Measurements from ENCODE around the gene TOM1.
A peak's percentile ranks its signal among the peaks of the same experiment; 100 is the strongest.
"Not testable (repeated sequence)": the region's sequence is repeated elsewhere in the genome, so short reads cannot be mapped to it uniquely, and the experiment has no call there.

TOM1 gene

DNA sequence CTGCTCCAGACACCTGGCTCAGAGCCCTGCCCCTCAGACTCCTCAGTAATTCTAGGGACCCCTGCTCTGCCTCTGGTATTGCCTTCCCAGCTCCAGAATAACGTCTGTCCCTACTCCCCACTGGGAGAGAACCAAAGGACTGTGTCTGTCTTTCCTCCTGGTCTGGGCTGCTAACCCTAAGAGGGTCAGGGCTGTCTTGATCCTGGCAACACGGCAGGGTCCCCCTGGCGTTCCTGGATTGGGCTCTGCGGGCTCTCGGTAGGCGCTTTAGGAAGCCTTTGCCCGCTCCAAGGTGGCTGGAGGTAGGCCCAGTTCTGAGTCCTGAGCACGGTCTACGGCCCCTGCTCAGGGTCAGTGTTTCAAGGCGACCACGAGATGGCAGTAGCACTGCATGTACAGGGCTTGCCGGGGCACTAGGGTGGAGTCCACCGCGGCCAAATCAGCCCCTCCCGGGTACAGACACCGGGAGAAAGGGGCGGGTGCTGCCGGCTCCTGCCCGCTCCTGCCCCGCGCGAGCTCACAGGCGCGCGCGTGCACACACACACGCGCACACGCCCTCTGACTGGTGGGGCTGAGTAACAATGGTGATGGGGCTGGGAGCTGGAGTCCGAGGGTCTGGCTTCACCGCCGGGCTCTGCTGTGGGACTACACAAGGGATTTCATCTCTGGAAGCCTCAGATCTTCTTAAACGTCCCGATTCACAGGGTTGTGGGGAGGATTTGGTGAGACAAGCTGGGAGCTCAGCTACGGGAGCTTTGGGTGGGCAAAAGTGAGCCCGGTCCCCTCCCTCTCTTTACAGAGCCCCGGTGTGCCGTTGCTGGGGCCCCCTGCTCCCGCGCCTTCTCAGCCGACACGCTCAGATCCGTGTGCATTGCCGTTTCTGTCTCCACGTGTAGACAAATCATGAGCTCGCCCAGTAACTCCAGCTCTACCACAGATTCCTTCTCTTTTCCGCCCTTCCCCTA, 51.1 kb downstream of the TOM1 start:
- DNase-seq (ENCODE audit: insufficient read length, low spot score): peak; percentile 87
- FAIRE-seq: peak; percentile 79
- TF ChIP-seq POLR2A (IDR thresholded peaks at IDR 0.05; ENCODE audit: low read depth, low read length): peak; percentile 62

DNA sequence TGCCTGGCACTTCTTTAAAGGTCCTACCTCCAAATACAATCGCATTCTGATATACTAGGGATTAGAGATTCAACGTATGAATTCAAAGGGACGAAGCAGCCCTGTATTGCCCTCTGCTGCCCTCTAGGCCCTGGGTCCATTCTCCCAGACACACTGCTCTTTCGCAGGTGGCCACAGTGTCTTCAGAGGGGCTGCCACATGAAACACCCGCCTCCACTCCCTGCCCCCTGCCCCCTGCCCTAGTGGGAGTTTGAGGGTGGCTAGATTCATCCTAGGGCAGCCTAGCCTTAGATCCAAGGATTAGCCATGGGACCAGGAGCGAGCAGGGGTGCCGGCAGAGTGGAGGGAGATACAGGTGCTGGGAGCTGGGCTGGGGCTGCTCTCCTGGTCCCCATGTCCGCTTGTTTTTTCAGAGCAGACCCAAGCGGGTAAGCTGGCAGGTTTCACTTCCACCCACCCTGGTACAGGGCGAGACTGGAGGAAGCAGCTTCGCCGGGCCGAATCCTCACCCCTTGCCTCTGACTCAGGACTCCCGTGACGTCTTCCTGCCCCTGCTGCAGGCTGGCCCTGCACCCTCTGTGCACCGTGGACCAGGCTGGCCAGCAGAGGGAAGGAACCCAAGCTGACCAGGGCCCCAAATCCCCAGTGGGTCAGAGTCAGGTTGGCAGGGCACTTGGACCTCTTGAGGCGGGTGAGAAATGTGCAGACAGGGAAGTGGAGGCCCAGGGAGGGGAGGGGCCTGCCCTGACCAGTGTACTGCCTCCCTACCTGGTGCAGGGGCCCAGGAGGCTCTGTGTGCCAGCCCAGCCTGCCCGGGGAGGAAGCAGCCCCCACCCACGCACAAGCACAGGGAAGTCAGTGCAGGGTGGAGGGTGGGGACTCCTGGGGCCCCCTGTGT, 52.8 kb downstream of the TOM1 start:
- no peak for TF ChIP-seq POLR2A (IDR thresholded peaks at IDR 0.05; ENCODE audit: low read depth, low read length)
- FAIRE-seq (no peak), DNase-seq (ENCODE audit: insufficient read length, low spot score) (no peak)

DNA sequence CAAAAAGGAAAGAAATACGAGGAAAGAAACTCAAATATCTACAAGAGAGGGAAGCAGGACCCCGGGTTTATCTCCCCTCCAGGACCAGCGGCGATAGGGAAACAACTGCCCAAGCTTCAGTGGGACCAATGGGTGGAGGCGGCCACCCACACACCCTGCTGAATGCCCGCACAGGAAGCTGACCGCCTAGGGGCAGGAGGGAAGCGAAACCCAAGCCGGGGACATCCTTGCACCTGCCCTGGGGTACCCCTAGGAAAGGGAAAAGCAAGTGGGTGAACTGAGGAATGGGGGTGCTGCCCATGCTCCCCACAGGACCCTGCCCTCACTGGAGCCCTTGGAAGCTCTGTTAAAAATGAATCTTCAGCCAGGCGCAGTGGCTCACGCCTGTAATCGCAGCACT, 53.6 kb downstream of the TOM1 start:
- TF ChIP-seq POLR2A (IDR thresholded peaks at IDR 0.05; ENCODE audit: low read depth, low read length): no peak
- FAIRE-seq (no peak), DNase-seq (ENCODE audit: insufficient read length, low spot score) (no peak)

DNA sequence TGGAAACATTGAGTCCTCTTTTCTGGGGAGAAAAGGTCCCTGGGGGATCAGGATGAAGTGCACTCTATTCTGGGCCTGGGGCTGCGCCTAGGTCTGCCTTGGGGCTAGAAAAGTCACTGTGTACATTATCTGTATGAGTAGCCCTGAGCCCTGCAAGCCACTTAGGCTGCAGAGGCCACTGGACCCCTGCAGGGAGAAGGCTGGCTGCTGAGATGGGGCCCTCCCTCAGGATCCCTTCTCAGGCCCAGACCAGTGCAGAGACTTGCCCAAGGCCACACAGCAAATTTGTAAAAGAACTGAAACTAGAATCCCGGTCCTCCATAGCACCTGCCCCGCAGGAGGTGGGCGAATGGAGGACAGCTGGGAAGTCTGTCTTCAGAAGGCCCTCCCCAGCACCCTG, 54.4 kb downstream of the TOM1 start:
- no peak for DNase-seq (ENCODE audit: insufficient read length, low spot score)
- FAIRE-seq: no peak

DNA sequence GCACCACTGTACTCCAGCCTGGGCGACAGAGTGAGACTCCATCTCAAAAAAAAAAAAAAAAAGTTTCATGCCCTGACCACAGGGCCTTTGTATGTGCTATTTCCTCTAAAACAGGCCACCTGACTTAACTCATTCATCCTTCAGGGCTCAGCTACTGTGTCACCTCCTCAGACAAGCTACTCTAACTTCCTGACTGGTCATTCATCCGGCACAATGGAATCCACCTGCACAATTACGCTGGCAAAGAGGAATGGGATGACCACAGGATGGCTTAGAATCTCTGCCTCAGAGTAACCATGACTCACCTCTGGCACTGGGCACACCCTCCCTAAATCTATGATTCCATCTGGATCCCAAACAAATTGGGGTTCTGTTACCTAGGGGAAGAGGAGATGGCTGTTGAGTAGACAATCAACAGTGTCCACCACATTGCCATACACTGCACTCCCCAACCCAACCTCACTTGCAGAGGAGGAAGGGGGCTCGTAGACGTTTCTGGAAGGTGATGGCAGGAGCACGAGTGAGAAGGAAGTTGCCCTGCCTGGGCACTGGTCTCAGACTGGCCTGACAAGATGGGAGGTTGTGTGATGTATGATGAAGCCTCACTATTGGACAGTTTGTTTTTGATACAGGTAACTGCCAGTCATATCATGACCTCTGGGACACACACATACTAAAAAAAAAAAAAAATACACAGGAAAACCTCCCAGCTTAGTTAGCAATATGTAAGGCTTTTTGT, 58.4 kb downstream of the TOM1 start:
- FAIRE-seq (peak; percentile 48), DNase-seq (ENCODE audit: insufficient read length, low spot score) (peak; percentile 81)

More for the DNA sequence above, 54.4 kb downstream of the TOM1 start:
- no peak for TF ChIP-seq POLR2A (IDR thresholded peaks at IDR 0.05; ENCODE audit: low read depth, low read length)

DNA sequence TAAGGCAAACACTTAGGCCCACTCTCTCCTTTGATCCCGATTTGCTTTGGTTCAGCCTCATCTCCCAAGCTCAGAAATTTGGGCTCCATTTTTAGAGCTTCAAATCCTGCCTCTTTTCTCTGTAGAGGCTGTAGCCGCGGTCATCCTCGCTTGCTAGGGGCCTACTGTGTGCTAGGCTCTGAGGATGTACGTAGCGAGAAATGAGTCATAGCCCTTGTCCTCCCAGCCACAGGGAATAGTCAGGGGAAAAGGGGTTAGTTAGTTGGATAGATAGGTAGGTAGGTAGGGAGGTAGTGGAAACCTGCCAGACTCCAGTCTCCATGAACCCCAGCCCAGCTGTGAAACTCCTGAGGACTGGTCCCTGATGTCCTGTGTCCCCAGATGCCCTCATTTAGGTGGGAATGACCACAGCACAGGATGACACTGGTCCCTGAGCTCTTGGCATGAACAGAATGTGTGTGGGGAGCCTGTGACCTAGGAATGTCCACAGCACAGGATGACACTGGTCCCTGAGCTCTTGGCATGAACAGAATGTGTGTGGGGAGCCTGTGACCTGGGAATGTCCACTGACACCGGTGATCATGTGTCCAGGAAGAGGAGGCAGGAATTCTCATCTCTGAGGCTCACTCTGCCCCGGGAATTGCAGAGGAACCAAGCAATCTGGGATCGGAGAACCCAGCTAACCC, 59.8 kb downstream of the TOM1 start:
- no peak for TF ChIP-seq POLR2A (IDR thresholded peaks at IDR 0.05; ENCODE audit: low read depth, low read length)
- FAIRE-seq: no peak
- DNase-seq (ENCODE audit: insufficient read length, low spot score): no peak

More for the DNA sequence above, 58.4 kb downstream of the TOM1 start:
- TF ChIP-seq POLR2A (IDR thresholded peaks at IDR 0.05; ENCODE audit: low read depth, low read length): no peak

DNA sequence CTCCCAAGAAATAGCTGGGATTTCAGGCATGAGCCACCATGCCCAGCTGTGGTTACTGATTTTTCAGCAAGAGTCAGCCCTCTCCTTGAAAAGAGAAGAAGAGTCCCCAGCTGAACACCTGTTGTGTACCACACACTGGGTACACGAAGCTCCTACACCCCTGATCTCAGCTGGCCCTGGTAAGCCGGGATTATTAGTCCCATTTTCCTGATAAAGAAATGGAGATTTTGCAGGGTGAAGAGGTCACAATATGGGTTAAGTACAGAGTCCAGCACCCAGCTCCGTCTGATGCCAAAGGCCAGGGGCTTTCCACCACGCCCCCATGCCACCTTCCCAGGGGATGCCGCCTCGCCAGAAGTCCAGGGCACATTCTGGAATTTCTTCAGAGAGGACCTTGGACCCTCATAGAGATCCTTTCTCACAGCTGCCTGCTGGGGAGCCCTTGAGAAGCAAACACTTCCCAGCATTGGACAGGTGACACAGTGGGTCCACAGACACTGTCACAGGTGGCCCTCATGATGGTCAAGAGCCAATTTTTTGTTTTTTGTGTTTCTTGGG, 61.4 kb downstream of the TOM1 start:
- no peak for FAIRE-seq
- TF ChIP-seq POLR2A (IDR thresholded peaks at IDR 0.05; ENCODE audit: low read depth, low read length): no peak

DNA sequence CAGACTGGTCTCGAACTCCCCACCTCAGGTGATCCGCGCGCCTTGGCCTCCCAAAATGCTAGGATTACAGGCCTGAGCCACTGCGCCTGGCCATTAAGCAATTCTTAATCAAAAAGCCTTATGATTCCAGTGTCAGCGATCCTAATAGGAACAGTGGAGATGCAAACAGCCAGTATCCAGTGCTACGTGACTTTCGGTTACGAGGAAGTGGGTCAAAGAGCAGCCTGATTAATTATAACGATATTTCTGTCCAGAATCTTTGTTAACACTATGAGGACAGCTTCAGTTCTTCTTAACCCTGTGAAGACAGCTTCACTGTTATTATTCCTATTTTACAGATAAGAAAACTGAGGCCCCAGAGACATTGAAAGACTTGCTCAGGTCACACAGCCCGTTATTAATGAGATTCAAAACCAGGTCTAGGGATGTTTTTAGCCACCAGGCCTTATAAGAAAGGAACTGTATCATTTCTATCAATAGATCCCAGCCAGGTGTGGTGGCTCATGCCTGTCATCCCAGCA, 63.9 kb downstream of the TOM1 start:
- TF ChIP-seq POLR2A (IDR thresholded peaks at IDR 0.05; ENCODE audit: low read depth, low read length): no peak
- no peak for DNase-seq (ENCODE audit: insufficient read length, low spot score)
- FAIRE-seq: no peak

More for the DNA sequence above, 61.4 kb downstream of the TOM1 start:
- DNase-seq (ENCODE audit: insufficient read length, low spot score): no peak

DNA sequence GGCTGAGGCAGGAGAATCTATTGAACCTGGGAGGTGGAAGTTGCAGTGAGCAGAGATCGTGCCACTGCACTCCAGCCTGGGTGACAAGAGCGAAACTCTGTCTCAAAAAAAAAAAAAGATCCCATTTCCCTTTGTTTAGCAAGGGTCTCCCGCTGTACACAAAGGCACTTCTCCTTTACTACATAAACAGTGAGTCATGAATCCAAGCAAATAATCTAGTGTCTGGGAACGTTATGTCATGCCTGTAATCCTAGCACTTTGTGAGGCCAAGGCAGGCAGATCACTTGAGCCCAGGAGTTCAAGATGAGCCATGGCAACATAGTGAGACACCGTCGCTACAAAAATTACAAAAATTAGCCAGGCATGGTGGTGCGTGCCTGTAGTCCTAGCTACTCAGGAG, 64.5 kb downstream of the TOM1 start:
- FAIRE-seq: peak; percentile 6
- DNase-seq (ENCODE audit: insufficient read length, low spot score): not testable (repeated sequence)

DNA sequence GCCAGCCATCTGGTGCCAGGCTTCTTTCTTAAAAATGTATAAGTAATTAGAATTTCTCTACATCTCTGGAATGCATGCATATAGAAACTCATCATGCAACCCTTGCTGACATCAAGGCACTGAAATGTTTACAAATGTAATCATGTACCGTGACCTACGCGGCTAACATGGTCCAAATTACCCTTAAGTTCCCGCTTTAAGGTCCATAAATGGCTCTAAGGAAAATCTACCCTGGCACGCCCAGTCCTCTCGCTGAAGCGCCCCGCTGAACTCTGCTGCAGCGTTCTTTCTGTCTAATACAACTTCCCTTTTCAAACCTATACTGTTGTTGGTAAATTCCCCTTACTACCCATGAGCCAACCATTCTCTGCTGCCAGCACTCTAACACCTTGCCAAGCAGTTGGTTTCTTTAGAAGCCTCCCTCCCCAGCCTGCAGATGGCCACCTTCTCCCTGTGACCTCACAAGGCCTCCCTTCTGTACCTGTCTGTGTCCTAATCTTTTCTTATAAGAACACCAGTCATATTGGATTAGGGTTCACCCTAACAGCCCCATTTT, 67.7 kb downstream of the TOM1 start:
- TF ChIP-seq POLR2A (IDR thresholded peaks at IDR 0.05; ENCODE audit: low read depth, low read length): no peak
- DNase-seq (ENCODE audit: insufficient read length, low spot score) (no peak), FAIRE-seq (no peak)

DNA sequence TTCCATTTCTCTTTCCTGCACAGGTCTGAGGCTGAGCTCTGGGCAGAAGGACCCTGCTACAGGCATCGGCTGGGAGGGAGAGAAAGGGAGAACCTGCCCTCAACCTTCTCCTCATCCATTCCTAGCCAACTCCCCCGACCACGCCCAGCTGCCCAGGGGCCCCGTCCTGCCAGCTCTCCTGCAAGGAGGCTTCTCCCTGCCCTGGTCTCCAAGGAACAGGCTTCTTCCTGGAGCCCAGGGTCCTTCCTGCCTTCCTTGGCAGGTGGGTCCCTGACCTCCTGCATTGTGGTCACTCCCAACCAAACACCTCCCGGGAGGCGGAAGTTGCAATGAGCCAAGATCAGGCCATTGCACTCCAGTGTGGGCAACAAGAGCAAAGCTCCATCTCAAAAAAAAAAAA, 68.7 kb downstream of the TOM1 start:
- no peak for TF ChIP-seq POLR2A (IDR thresholded peaks at IDR 0.05; ENCODE audit: low read depth, low read length)
- FAIRE-seq (no peak), DNase-seq (ENCODE audit: insufficient read length, low spot score) (no peak)

DNA sequence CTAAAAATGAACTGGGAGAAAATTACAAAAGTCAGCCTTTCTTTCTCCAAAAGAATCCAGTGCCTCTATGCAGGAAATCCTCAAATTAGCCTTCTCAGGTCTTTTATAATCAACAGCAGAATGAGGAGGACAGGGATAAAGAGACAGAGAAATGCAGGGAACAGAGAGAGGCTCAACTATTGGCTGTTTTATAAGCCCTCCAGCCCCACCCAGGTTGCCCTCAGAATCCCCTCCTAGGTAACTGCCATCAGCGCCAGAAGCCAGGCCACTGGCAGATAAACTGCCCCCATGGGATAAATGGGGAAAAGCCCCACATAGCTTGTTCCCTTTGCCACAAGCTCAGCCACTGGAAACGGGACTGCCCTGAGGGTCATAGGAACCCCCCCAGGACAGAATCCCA, 70.3 kb downstream of the TOM1 start:
- TF ChIP-seq POLR2A (IDR thresholded peaks at IDR 0.05; ENCODE audit: low read depth, low read length): no peak
- no peak for FAIRE-seq
- no peak for DNase-seq (ENCODE audit: insufficient read length, low spot score)

Measured in H54 (cell line).